HG03521 (cell line): ENCODE data around the gene GPR61.
A peak's percentile ranks its signal among the peaks of the same experiment; 100 is the strongest.

Experiments
- ATAC-seq: cut with Tn5 transposase; IDR thresholded peaks from one replicate; pipeline ENCODE4 v1.9.1; 2021; ENCODE audit warnings: mild to moderate bottlenecking, moderate library complexity; ENCODE audit not compliant: unreplicated experiment

Gene GPR61

GRCh38 chr1:109508001-109508872 lies 31.4 kb upstream of the GPR61 start:
- no peak for ATAC-seq

GRCh38 chr1:109508873-109509175 lies 30.8 kb upstream of the GPR61 start:
- ATAC-seq = no peak

GRCh38 chr1:109509176-109510134 lies 30.2 kb upstream of the GPR61 start, which contains the start of gene AMIGO1:
Gene AMIGO1 (minus strand): TSS chr1:109509727. CDS start chr1:109508912, 815 bp downstream.
- ATAC-seq = peak; percentile 53

- no peak for ATAC-seq
These were observed 26.5 kb upstream of the GPR61 start for GRCh38 chr1:109513110-109513710.

- ATAC-seq = no peak
These were observed 24.8 kb upstream of the GPR61 start for GRCh38 chr1:109514846-109515245.

GRCh38 chr1:109516872-109517271 lies 22.8 kb upstream of the GPR61 start:
- ATAC-seq = no peak

- ATAC-seq = no peak
These were observed 22.3 kb upstream of the GPR61 start for GRCh38 chr1:109517337-109517736.

- ATAC-seq = no peak
These were observed 18.4 kb upstream of the GPR61 start for GRCh38 chr1:109521002-109521951.

- no peak for ATAC-seq
These were observed 17.6 kb upstream of the GPR61 start for GRCh38 chr1:109522026-109522425.

- no peak for ATAC-seq
These were observed 16.0 kb upstream of the GPR61 start for GRCh38 chr1:109523706-109524105.

- no peak for ATAC-seq
These were observed 12.4 kb upstream of the GPR61 start for GRCh38 chr1:109527098-109527811.

GRCh38 chr1:109527846-109528695 lies 11.6 kb upstream of the GPR61 start:
- ATAC-seq = no peak

GRCh38 chr1:109528712-109529111 lies 11.0 kb upstream of the GPR61 start:
- no peak for ATAC-seq

- no peak for ATAC-seq
These were observed 9.7 kb upstream of the GPR61 start for GRCh38 chr1:109529881-109530456.

GRCh38 chr1:109530457-109531087 lies 9.1 kb upstream of the GPR61 start:
- no peak for ATAC-seq

- ATAC-seq = no peak
These were observed 8.3 kb upstream of the GPR61 start for GRCh38 chr1:109531380-109531779.

- no peak for ATAC-seq
These were observed 7.8 kb upstream of the GPR61 start for GRCh38 chr1:109531826-109532364.
